IPS-18a (cell line): Measurements from ENCODE around the gene OSCP1.

Experiments used
- H3K27ac ChIP-seq: one replicate; pipeline ENCODE4 v1.5.1; 2013; ENCODE audit warnings: low read length
- H3K27me3 ChIP-seq: one replicate; pipeline ENCODE4 v1.6.1; 2013; ENCODE audit warnings: mild to moderate bottlenecking, low read length; ENCODE audit not compliant: control insufficient read depth, insufficient read depth
- H3K36me3 ChIP-seq: one replicate; pipeline ENCODE4 v1.6.1; 2013; ENCODE audit warnings: low read depth, low read length; ENCODE audit not compliant: control insufficient read depth
- H3K4me1 ChIP-seq: one replicate; pipeline ENCODE4 v1.6.1; 2013; ENCODE audit warnings: low read depth, low read length; ENCODE audit not compliant: control insufficient read depth
- H3K4me3 ChIP-seq: one replicate; pipeline ENCODE4 v1.5.1; 2013; ENCODE audit warnings: low read length
- H3K9ac ChIP-seq: one replicate; pipeline ENCODE4 v1.6.1; 2013; ENCODE audit warnings: mild to moderate bottlenecking, low read length, moderate library complexity
- H3K9me3 ChIP-seq: one replicate; pipeline ENCODE4 v1.6.1; 2013; ENCODE audit warnings: low read depth, low read length; ENCODE audit not compliant: control insufficient read depth

The OSCP1 gene

DNA sequence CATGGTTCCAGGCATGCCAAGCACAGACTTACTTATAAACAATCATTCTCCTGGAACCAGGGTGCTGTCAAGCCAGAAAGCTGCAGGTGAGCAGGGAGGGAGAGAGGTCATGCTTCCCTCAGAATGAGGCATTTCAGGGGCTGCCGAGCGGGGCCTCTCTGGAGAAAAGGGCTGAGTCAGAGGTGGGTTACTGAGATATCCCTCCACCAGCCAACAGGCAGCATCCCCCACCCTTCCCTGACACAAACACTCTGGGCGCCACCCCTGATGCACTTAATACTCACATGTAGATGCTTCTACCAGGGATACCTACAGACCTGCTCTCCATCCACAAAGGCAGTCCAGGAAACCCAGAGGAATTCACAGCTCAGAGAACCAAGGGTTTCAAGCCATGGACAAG, 77.6 kb downstream of the OSCP1 start:
- Histone ChIP-seq H3K4me1 (peaks cover 27% of the 10 kb centered on the region), H3K27ac (peak overlapping the region; percentile 61)

DNA sequence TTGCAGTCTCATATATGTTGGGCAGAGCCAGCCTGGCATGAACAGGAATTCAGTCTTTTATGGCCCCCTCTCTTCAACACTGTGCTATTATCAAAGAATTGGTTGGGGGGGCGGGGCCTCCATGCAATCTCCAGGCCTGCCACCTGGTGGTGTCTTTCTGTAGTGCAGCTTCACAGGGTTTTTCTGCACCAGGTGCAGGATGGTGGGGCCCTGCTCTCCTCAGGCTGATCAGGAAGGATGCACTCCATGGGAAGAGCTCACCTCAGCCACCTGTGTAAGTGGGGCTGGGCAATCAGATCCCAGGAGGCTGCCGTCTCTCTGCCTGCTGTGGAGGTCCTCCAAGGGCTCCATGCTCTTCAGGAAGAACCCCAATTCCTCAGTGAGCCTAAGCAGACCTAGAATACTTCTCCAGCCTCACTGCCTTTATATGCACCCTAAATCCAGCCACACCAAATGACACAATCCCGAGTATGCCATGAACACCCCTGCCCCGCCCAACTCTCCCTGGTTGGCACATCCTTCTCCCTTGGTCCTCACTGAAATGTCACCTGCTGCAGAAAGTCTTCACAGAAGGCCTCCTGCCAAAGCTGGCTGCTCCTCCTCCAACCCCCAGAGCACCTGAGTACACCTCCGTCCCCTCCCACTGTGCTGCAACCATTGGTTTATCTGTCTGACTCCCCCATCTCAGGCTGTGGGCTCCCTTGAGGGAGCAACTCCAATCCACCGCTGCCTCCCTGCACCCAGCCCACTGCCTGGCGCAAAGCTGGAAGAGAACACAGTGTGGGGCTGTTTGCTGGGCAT, 81.0 kb downstream of the OSCP1 start:
- Histone ChIP-seq H3K27me3 (no peaks in the 10 kb centered on the region), H3K27ac (no peak overlapping the region), H3K4me3 (no peak overlapping the region), H3K9me3 (no peaks in the 10 kb centered on the region), H3K36me3 (no peaks in the 10 kb centered on the region), H3K4me1 (peaks cover 19% of the 10 kb centered on the region), H3K9ac (no peak overlapping the region)

More for the DNA sequence above, 77.6 kb downstream of the OSCP1 start:
- Histone ChIP-seq H3K36me3 (no peaks in the 10 kb centered on the region), H3K9me3 (no peaks in the 10 kb centered on the region), H3K9ac (no peak overlapping the region), H3K27me3 (no peaks in the 10 kb centered on the region), H3K4me3 (no peak overlapping the region)
